Esophagus muscularis mucosa (tissue), 4 donors: ENCODE results near the gene BCKDHB. TPM values are rescaled to one million over a fixed set of nuclear protein-coding genes. Genes with fewer than 3 reads are reported as not detected.

Source experiments
- DNase-seq: peaks from one replicate; pipeline ENCODE4 v3.0.0-alpha.2; 2017; ENCODE audit errors: extremely low spot score
- H3K27ac ChIP-seq, 4 donors: fragments of 200-600 bp; sonication (generic); replicated peaks in 1 of 4; 1 replicate in 3 of 4; 2 replicates in 1 of 4; pipeline ENCODE4 v1.5.1; 2016 to 2019; ENCODE audit warnings: mild to moderate bottlenecking in 1 of 4
- H3K27me3 ChIP-seq, 4 donors: fragments of 200-600 bp; sonication (generic); one replicate each; pipeline versions ENCODE4 v1.5.1 to v1.6.0; 2016 to 2019
- H3K36me3 ChIP-seq, 4 donors: fragments of 200-600 bp; sonication (generic); one replicate each; pipeline ENCODE4 v1.5.1; 2016 to 2019
- H3K4me1 ChIP-seq, 4 donors: fragments of 200-600 bp; sonication (generic); one replicate each; pipeline ENCODE4 v1.5.1; 2016 to 2019
- H3K4me3 ChIP-seq, 4 donors: fragments of 200-600 bp; sonication (generic); 1 replicate in 2 of 4; 2 replicates in 2 of 4; pipeline ENCODE4 v1.5.1; 2016 to 2019; ENCODE audit warnings: mild to moderate bottlenecking in 4 of 4, moderate library complexity in 1 of 4
- H3K9me3 ChIP-seq, 4 donors: fragments of 200-600 bp; sonication (generic); 1 replicate in 3 of 4; 2 replicates in 1 of 4; pipeline ENCODE4 v1.5.1; 2016 to 2019
- EP300 ChIP-seq: sonication (generic); formaldehyde crosslinking; IDR thresholded peaks from one replicate; pipeline ENCODE4 v1.6.1; 2017; ENCODE audit warnings: antibody characterized with exemption
- POLR2A ChIP-seq: fragments of 450-650 bp; IDR thresholded peaks from one replicate; pipeline ENCODE4 v1.6.1; 2017; ENCODE audit warnings: antibody characterized with exemption, moderate library complexity, mild to moderate bottlenecking, low read depth
- POLR2AphosphoS5 ChIP-seq, 2 donors: sonication (generic); formaldehyde crosslinking; IDR thresholded peaks; one replicate each; pipeline ENCODE4 v1.6.1; 2017; ENCODE audit warnings: antibody characterized with exemption in 2 of 2
- WGBS: methylation state at CpG from one replicate; pipeline ENCODE4 v1.1.5; 2018; 5-methylcytosine and 5-hydroxymethylcytosine counted together
- intact Hi-C: fragments of 100-400 bp; cut with DNase I; formaldehyde crosslinking; loops from one replicate; pipeline ENCODE4 v1.15.1; 2023
- total RNA-seq, 4 donors: library from RNA; depleted of rRNA; stranded (reverse); fragments of >200 nt; gene quantifications; one replicate each; pipeline versions ENCODE4 v1.1.0 to v1.2.1, GENCODE V29; 2016
- TF ChIP-seq, protein P1 (sequence below), 3 experiments: fragments of 200-600 bp in 2 of 3; fragments of 450-650 bp in 1 of 3; sonication (generic) in 2 of 3; IDR thresholded peaks; one replicate each; pipeline ENCODE4 v1.5.1; 2017 to 2019; ENCODE audit warnings: antibody characterized with exemption in 3 of 3, mild to moderate bottlenecking in 2 of 3, moderate library complexity in 1 of 3

BCKDHB gene
- total RNA-seq, 4 donors from 2014 or later, result 12.2 to 26.2 (median 20.6) TPM

DNA sequence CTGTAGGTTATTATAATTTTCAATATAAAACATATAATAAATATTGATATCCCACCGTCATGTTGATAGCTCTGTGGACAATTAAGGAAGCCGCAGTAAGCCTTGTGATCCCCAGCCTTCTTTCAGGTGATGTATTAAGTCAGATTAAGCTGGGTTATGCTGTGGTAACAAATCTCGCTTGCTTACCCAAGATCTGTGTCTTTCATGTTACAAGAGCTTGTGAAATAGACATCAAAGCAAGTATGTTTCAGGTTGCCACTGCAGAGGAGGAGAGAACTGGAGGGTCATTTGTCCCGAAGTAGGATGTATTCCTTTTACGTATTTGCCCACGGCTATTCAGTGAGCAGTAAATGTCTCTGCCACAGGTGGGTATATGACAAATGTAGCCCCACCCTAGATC lies 17.8 kb upstream of the BCKDHB start:
- Histone ChIP-seq H3K27me3 (no peaks in the 10 kb centered on the region), H3K36me3 (no peaks in the 10 kb centered on the region), H3K27ac (no peak overlapping the region), H3K4me3 (no peak overlapping the region), H3K9me3 (no peaks in the 10 kb centered on the region), H3K4me1 (no peaks in the 10 kb centered on the region)
- no peak for DNase-seq
- TF ChIP-seq, protein P1, sequence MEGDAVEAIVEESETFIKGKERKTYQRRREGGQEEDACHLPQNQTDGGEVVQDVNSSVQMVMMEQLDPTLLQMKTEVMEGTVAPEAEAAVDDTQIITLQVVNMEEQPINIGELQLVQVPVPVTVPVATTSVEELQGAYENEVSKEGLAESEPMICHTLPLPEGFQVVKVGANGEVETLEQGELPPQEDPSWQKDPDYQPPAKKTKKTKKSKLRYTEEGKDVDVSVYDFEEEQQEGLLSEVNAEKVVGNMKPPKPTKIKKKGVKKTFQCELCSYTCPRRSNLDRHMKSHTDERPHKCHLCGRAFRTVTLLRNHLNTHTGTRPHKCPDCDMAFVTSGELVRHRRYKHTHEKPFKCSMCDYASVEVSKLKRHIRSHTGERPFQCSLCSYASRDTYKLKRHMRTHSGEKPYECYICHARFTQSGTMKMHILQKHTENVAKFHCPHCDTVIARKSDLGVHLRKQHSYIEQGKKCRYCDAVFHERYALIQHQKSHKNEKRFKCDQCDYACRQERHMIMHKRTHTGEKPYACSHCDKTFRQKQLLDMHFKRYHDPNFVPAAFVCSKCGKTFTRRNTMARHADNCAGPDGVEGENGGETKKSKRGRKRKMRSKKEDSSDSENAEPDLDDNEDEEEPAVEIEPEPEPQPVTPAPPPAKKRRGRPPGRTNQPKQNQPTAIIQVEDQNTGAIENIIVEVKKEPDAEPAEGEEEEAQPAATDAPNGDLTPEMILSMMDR (IDR thresholded peaks at IDR 0.05), result no peak
- no peak for TF ChIP-seq EP300
- TF ChIP-seq POLR2AphosphoS5 (IDR thresholded peaks at IDR 0.05), result no peak
- no peak for TF ChIP-seq POLR2A
- intact Hi-C loops, result no loop called here
- WGBS, result 87% methylated on average over 6 of the region's 6 CpGs

DNA sequence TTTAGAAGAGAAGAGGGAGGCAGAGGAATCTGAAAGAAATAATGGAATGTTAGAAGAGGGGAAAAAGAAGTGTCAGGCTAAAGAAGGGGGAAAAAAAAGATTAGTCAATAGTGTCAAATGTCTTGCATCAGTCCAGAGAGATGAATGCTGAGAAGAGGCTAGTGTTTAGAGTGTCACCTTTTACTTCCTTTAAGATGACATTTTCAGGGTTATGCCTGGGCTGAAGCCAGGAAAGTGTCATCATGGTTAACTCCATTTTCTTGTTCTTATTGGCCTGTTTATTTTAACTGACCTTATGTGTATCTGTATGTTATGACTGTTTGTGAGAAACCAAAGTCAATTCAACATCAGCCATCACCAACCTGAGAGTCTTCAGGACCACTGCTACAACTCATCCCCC lies 15.0 kb upstream of the BCKDHB start:
- no peak for DNase-seq

DNA sequence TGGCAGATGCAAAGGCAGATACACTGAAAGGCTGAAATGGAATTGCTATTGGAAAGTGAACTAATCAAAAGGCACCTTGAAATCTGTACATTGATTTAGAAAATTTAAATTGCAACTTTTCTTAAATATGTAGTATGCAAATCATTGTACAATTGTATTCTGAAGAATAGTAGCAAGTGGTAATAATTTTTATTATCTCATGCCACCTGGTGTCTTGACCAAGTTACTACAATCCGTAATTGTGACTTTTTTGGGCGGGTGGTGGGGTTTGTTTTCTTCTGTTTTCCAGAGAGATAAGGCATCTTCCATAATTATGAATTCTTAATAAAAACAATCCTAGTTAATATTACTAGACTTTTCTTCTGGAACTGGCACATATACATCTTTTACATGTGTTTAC lies 12.5 kb upstream of the BCKDHB start:
- Histone ChIP-seq H3K36me3 (no peaks in the 10 kb centered on the region), H3K9me3 (no peaks in the 10 kb centered on the region), H3K4me1 (no peaks in the 10 kb centered on the region), H3K27ac (no peak overlapping the region), H3K27me3 (no peaks in the 10 kb centered on the region), H3K4me3 (no peak overlapping the region)
- TF ChIP-seq POLR2A, result no peak
- TF ChIP-seq, protein P1 (IDR thresholded peaks at IDR 0.05), result peak; percentile 45 to 62 (median 55)
- intact Hi-C loops, result loop anchor here (5.0 to 10.0 kb wide), 2 partner anchors 147 to 319 kb away; partner anchors contain the start of gene ELOVL4
- DNase-seq, result no peak
- 1% methylated on average over 2 of the region's 2 CpGs for WGBS

More for the DNA sequence above, 15.0 kb upstream of the BCKDHB start:
- H3K4me1 ChIP-seq, result no peaks in the 10 kb centered on the region
- H3K36me3 ChIP-seq, result no peaks in the 10 kb centered on the region
- no peaks in the 10 kb centered on the region for H3K9me3 ChIP-seq
- H3K4me3 ChIP-seq, result no peak overlapping the region
- no peak overlapping the region for H3K27ac ChIP-seq
- no peaks in the 10 kb centered on the region for H3K27me3 ChIP-seq
- TF ChIP-seq EP300 (no peak), POLR2AphosphoS5 (IDR thresholded peaks at IDR 0.05) (no peak), POLR2A (no peak)
- TF ChIP-seq, protein P1 (IDR thresholded peaks at IDR 0.05), result no peak
- intact Hi-C loops, result loop anchor here (5.0 to 10.0 kb wide), 2 partner anchors 144 to 317 kb away; partner anchors contain the start of gene ELOVL4

DNA sequence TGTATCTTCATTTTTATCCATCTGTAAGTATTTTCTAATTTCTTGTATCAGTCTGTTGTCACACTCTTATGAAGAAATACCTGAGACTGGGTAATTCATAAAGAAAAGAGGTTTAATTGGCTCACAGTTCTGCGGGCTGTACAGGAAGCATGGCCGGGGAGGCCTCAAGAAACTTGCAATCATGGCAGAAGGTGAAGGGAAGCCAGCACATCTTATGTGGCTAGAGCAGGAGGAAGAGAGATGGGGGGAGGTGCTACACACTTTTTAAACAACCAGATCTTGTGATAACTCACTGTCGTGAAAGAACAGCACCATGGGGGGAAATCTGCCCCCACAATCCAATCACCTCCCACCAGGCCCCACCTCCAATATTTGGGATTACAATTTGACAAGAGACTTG lies 10.9 kb upstream of the BCKDHB start:
- Histone ChIP-seq H3K36me3 (no peaks in the 10 kb centered on the region), H3K4me3 (no peak overlapping the region), H3K9me3 (no peaks in the 10 kb centered on the region), H3K4me1 (no peaks in the 10 kb centered on the region), H3K27ac (no peak overlapping the region), H3K27me3 (no peaks in the 10 kb centered on the region)
- TF ChIP-seq POLR2A (no peak), EP300 (no peak), POLR2AphosphoS5 (IDR thresholded peaks at IDR 0.05) (no peak)
- TF ChIP-seq, protein P1 (IDR thresholded peaks at IDR 0.05), result no peak
- WGBS, result 54% methylated on average over 3 of the region's 3 CpGs
- intact Hi-C loops, result loop anchor here (10.0 kb wide), 1 partner anchor 321 kb away; no protein-coding TSS in a partner anchor
- no peak for DNase-seq

DNA sequence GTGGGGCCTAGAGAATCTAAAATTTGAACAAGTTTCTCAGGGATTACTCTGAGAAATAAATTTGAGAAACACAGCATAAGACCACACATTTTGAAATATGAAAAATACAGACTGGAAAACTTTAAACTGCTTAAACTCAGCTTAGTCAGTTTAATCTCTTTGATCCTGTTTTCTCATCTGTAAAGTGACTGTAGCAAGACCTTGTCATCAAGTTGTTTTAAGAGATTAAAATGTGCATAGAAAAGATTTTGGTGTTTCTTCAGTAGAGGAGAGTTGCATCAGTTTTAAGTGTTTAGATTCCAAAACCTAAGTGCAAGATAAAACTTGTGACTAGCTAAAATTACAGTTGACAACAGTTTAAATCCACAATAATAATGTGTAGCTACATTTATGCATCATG lies 8.1 kb upstream of the BCKDHB start:
- Histone ChIP-seq H3K9me3 (no peaks in the 10 kb centered on the region), H3K27me3 (no peaks in the 10 kb centered on the region), H3K27ac (no peak overlapping the region), H3K4me1 (no peaks in the 10 kb centered on the region), H3K4me3 (no peak overlapping the region), H3K36me3 (no peaks in the 10 kb centered on the region)
- TF ChIP-seq POLR2A, result no peak
- TF ChIP-seq EP300, result no peak
- TF ChIP-seq, protein P1 (IDR thresholded peaks at IDR 0.05), result no peak
- TF ChIP-seq POLR2AphosphoS5 (IDR thresholded peaks at IDR 0.05), result no peak
- intact Hi-C loops, result loop anchor here (10.0 kb wide), 1 partner anchor 324 kb away; no protein-coding TSS in a partner anchor
- no peak for DNase-seq
